IMR-90 (cell line): ENCODE results near the gene ZNF282. TPM values are rescaled to one million over a fixed set of nuclear protein-coding genes. Genes with fewer than 3 reads are reported as not detected.

Experiments
- ATAC-seq: fragments of 200-7000 bp; cut with Tn5 transposase; 2 replicates; pipeline ENCODE4 v1.9.1; 2020; ENCODE audit warnings: low read depth, mild to moderate bottlenecking, moderate library complexity
- BruUV-seq: library from RNA; stranded (reverse); fragments of 400-500 nt; replicated peaks from 2 replicates; lab custom pipeline; 2021; lab: Mats Ljungman, UMichigan
- CTCF ChIA-PET: fragments of 300-600 bp; formaldehyde crosslinking; extraction: SDS; loops from one replicate; lab custom pipeline; 2021; ENCODE audit warnings: antibody characterized with exemption; lab: Yijun Ruan, JAX
- POLR2A ChIA-PET: fragments of 300-600 bp; sonication (Branson Sonifier 250); formaldehyde crosslinking; loops from one replicate; lab custom pipeline; 2022; ENCODE audit warnings: antibody characterized with exemption; ENCODE audit not compliant: unreplicated experiment; lab: Charles Lee
- DNase-seq: peaks from one replicate; pipeline ENCODE4 v3.0.0; 2013
- H2AFZ ChIP-seq: replicated peaks from 2 replicates; pipeline ENCODE3; 2013; ENCODE audit warnings: low read length, mild to moderate bottlenecking; ENCODE audit not compliant: poor library complexity
- H2AK5ac ChIP-seq: 2 replicates; pipeline ENCODE4 v1.6.1; 2013; ENCODE audit warnings: low read depth, low read length, inconsistent platforms
- H2AK9ac ChIP-seq: replicated peaks from 2 replicates; pipeline ENCODE3; 2013; ENCODE audit warnings: mild to moderate bottlenecking, low read depth, low read length, moderate library complexity; ENCODE audit not compliant: poor library complexity
- H2BK120ac ChIP-seq: 2 replicates; pipeline ENCODE4 v1.6.1; 2013; ENCODE audit warnings: low read depth, low read length, inconsistent platforms
- H2BK15ac ChIP-seq: 3 replicates; pipeline ENCODE4 v1.6.1; 2013; ENCODE audit warnings: low read depth, low read length, inconsistent platforms
- H2BK20ac ChIP-seq: 2 replicates; pipeline ENCODE4 v1.6.1; 2013; ENCODE audit warnings: low read depth, mild to moderate bottlenecking, inconsistent platforms, low read length, moderate library complexity
- H2BK5ac ChIP-seq: 2 replicates; pipeline ENCODE4 v1.6.1; 2013; ENCODE audit warnings: mild to moderate bottlenecking, low read depth, low read length, inconsistent platforms; ENCODE audit not compliant: poor library complexity, severe bottlenecking
- H3K14ac ChIP-seq: replicated peaks from 2 replicates; pipeline ENCODE4 v1.6.1; 2013; ENCODE audit warnings: low read depth, low read length, inconsistent platforms
- H3K18ac ChIP-seq: 2 replicates; pipeline ENCODE4 v1.6.1; 2013; ENCODE audit warnings: low read depth, low read length, control low read depth
- H3K23ac ChIP-seq: 2 replicates; pipeline ENCODE4 v1.6.1; 2013; ENCODE audit warnings: low read depth, low read length, inconsistent platforms
- H3K27ac ChIP-seq: 2 replicates; pipeline ENCODE4 v1.5.1; 2013; ENCODE audit warnings: mild to moderate bottlenecking, control low read depth, low read length; ENCODE audit not compliant: insufficient read depth
- H3K27me3 ChIP-seq: 2 replicates; pipeline ENCODE4 v1.6.1; 2013; ENCODE audit warnings: low read length; ENCODE audit not compliant: control insufficient read depth, insufficient read depth
- H3K36me3 ChIP-seq: 2 replicates; pipeline ENCODE4 v1.6.1; 2013; ENCODE audit warnings: low read length, mixed read lengths; ENCODE audit not compliant: control insufficient read depth, insufficient read depth
- H3K4ac ChIP-seq: 2 replicates; pipeline ENCODE4 v1.6.1; 2013; ENCODE audit warnings: low read depth, low read length, inconsistent platforms
- H3K4me1 ChIP-seq: 2 replicates; pipeline ENCODE4 v1.6.1; 2013; ENCODE audit warnings: low read length, mixed read lengths; ENCODE audit not compliant: control insufficient read depth, insufficient read depth
- H3K4me2 ChIP-seq: 2 replicates; pipeline ENCODE4 v1.6.1; 2013; ENCODE audit warnings: low read depth, mild to moderate bottlenecking, control low read depth, low read length, moderate library complexity
- H3K4me3 ChIP-seq: 2 replicates; pipeline ENCODE4 v1.5.1; 2013; ENCODE audit warnings: low read depth, mild to moderate bottlenecking, control low read depth, low read length, moderate library complexity; ENCODE audit not compliant: insufficient read depth
- H3K56ac ChIP-seq: 2 replicates; pipeline ENCODE4 v1.6.1; 2013; ENCODE audit warnings: low read length, inconsistent platforms; ENCODE audit not compliant: insufficient read depth; ENCODE audit errors: extremely low read depth
- H3K79me1 ChIP-seq, 2 experiments: 2 replicates each; pipeline ENCODE4 v1.6.1; 2013; ENCODE audit warnings: low read length in 2 of 2, inconsistent platforms in 1 of 2, low read depth in 1 of 2
- H3K9ac ChIP-seq: 2 replicates; pipeline ENCODE4 v1.6.1; 2013; ENCODE audit warnings: low read depth, low read length, control low read depth
- H3K9me1 ChIP-seq: 2 replicates; pipeline ENCODE4 v1.6.1; 2013; ENCODE audit warnings: low read length, inconsistent platforms; ENCODE audit not compliant: insufficient read depth
- H3K9me3 ChIP-seq: 2 replicates; pipeline ENCODE4 v1.6.1; 2013; ENCODE audit warnings: low read length; ENCODE audit not compliant: control insufficient read depth, insufficient read depth
- H4K20me1 ChIP-seq: 2 replicates; pipeline ENCODE4 v1.6.1; 2013; ENCODE audit warnings: low read length, inconsistent platforms; ENCODE audit not compliant: insufficient read depth
- H4K5ac ChIP-seq: 2 replicates; pipeline ENCODE4 v1.6.1; 2013; ENCODE audit warnings: mild to moderate bottlenecking, low read depth, low read length, control low read depth
- H4K8ac ChIP-seq, 2 experiments: 2 replicates each; pipeline ENCODE4 v1.6.1; 2013; ENCODE audit warnings: low read depth in 2 of 2, low read length in 2 of 2, control low read depth in 1 of 2, inconsistent platforms in 1 of 2
- H4K91ac ChIP-seq: 2 replicates; pipeline ENCODE4 v1.6.1; 2013; ENCODE audit warnings: low read depth, low read length, inconsistent platforms; ENCODE audit not compliant: insufficient read depth
- BHLHE40 ChIP-seq: fragments of 150-350 bp; IDR thresholded peaks from 2 replicates; pipeline ENCODE4 v1.6.1; 2016; ENCODE audit warnings: mild to moderate bottlenecking, low read depth, low read length
- CEBPB ChIP-seq: IDR thresholded peaks from 2 replicates; pipeline ENCODE4 v1.6.1; 2012; ENCODE audit warnings: low read depth, low read length, improper control_type of control experiment
- CHD1 ChIP-seq: IDR thresholded peaks from 2 replicates; pipeline ENCODE4 v1.6.1; 2012; ENCODE audit warnings: low read depth, low read length, improper control_type of control experiment
- CTCF ChIP-seq: conservative IDR thresholded peaks from 2 replicates; pipeline ENCODE4 v1.5.1; 2012; ENCODE audit warnings: mild to moderate bottlenecking, low read depth, low read length, improper control_type of control experiment
- ELK1 ChIP-seq: fragments of 150-350 bp; IDR thresholded peaks from 2 replicates; pipeline ENCODE4 v1.6.1; 2016; ENCODE audit warnings: low read depth, mild to moderate bottlenecking, low read length, moderate library complexity, borderline replicate concordance
- FOS ChIP-seq: fragments of 150-350 bp; IDR thresholded peaks from 2 replicates; pipeline ENCODE4 v1.6.1; 2016; ENCODE audit warnings: low read depth, low read length
- MAFK ChIP-seq: IDR thresholded peaks from 2 replicates; pipeline ENCODE4 v1.6.1; 2012; ENCODE audit warnings: low read depth, low read length, improper control_type of control experiment
- MAZ ChIP-seq: IDR thresholded peaks from 2 replicates; pipeline ENCODE4 v1.6.1; 2012; ENCODE audit warnings: low read depth, mild to moderate bottlenecking, low read length, improper control_type of control experiment, moderate library complexity, borderline replicate concordance
- NFE2L2 ChIP-seq: fragments of 150-350 bp; IDR thresholded peaks from 2 replicates; pipeline ENCODE4 v1.6.1; 2016; ENCODE audit warnings: low read depth, mild to moderate bottlenecking, low read length
- POLR2A ChIP-seq: IDR thresholded peaks from 2 replicates; pipeline ENCODE4 v1.6.1; 2012; ENCODE audit warnings: mild to moderate bottlenecking, low read depth, low read length
- RCOR1 ChIP-seq: IDR thresholded peaks from 2 replicates; pipeline ENCODE4 v1.6.1; 2012; ENCODE audit warnings: mild to moderate bottlenecking, low read length, improper control_type of control experiment; ENCODE audit not compliant: insufficient replicate concordance
- RFX5 ChIP-seq: IDR thresholded peaks from 2 replicates; pipeline ENCODE4 v1.8.0; 2012; ENCODE audit warnings: low read depth, mild to moderate bottlenecking, low read length, moderate library complexity
- SMC3 ChIP-seq: fragments of 150-350 bp; IDR thresholded peaks from 2 replicates; pipeline ENCODE4 v1.6.1; 2016; ENCODE audit warnings: low read depth, mild to moderate bottlenecking, antibody characterized with exemption, low read length, moderate library complexity
- WGBS, 2 experiments: methylation state at CpG; one replicate each; pipeline versions ENCODE4 v1.1.5 to v1.1.7; 2013; ENCODE audit warnings: missing lambda C conversion rate in 2 of 2; ENCODE audit not compliant: insufficient read length in 1 of 2; ENCODE audit errors: extremely low coverage in 2 of 2; 5-methylcytosine and 5-hydroxymethylcytosine counted together
- dilution Hi-C: fragments of 300-500 bp; cut with HindIII; formaldehyde crosslinking; loops from one replicate; pipeline ENCODE4 v1.14.3; 2018; ENCODE audit warnings: low sequenced_read_pairs; ENCODE audit not compliant: unreplicated experiment
- in situ Hi-C: fragments of 300-500 bp; cut with MboI; formaldehyde crosslinking; loops from 3 replicates; pipeline ENCODE4 v1.14.3; 2019; ENCODE audit warnings: low sequenced_read_pairs, inconsistent platforms, mixed read lengths
- intact Hi-C: fragments of 100-400 bp; cut with micrococcal nuclease; formaldehyde crosslinking; loops from 2 replicates; pipeline ENCODE4 v1.10.0; 2022
- polyA plus RNA-seq, 3 experiments: library from polyadenylated mRNA; depleted of rRNA; stranded (reverse); fragments of >200 nt; gene quantifications; 2 replicates each; pipeline ENCODE4 v1.2.3, GENCODE V29; 2012; ENCODE audit warnings: low replicate concordance in 1 of 3
- total RNA-seq: library from RNA; depleted of rRNA; stranded (reverse); fragments of >200 nt; gene quantifications from 2 replicates; pipeline ENCODE4 v1.2.3, GENCODE V29; 2012

Gene ZNF282
- total and polyA plus RNA-seq, 2 of the 4 experiments (the other 2 are of a cell fraction) = 7.2 to 11.9 TPM

GRCh38 chr7:149205690-149206381, 10.5 kb downstream of the ZNF282 start:
- POLR2A ChIA-PET = no interaction called here
- peaks cover 12% of the 10 kb centered on the region for H4K20me1 ChIP-seq

More at GRCh38 chr7:149205690-149206381, 10.5 kb downstream of the ZNF282 start:
- no peak for TF ChIP-seq RCOR1
- no peak for TF ChIP-seq FOS
- no peak for TF ChIP-seq ELK1
- TF ChIP-seq MAZ = no peak
- no peak for TF ChIP-seq RFX5
- no peak for TF ChIP-seq SMC3
- TF ChIP-seq CTCF = no peak
- TF ChIP-seq NFE2L2 = no peak
- no peak for TF ChIP-seq POLR2A
- TF ChIP-seq CHD1 = no peak
- no peak for TF ChIP-seq MAFK
- no peak for TF ChIP-seq BHLHE40
- no peak for TF ChIP-seq CEBPB
- no peak overlapping the region for H2AFZ ChIP-seq
- H3K14ac ChIP-seq = no peak overlapping the region
- dilution Hi-C loops = no loop called here
- H3K4me3 ChIP-seq = no peak overlapping the region
- no peak overlapping the region for H2BK120ac ChIP-seq
- no peak overlapping the region for H4K8ac ChIP-seq
- ATAC-seq (no peak), DNase-seq (no peak)
- H3K79me1 ChIP-seq = peaks cover 33 to 56% of the 10 kb centered on the region in 2 experiments
- no peak overlapping the region for H3K27ac ChIP-seq
- H3K27me3 ChIP-seq = no peaks in the 10 kb centered on the region
- in situ Hi-C loops = no loop called here
- H3K56ac ChIP-seq = no peak overlapping the region
- no TSS peak for BruUV-seq
- H2BK20ac ChIP-seq = no peak overlapping the region
- no peaks in the 10 kb centered on the region for H3K4me1 ChIP-seq
- H3K18ac ChIP-seq = no peak overlapping the region
- no peak overlapping the region for H2AK5ac ChIP-seq
- H2BK5ac ChIP-seq = no peak overlapping the region
- no peaks in the 10 kb centered on the region for H3K9me3 ChIP-seq
- no peak overlapping the region for H2AK9ac ChIP-seq
- peaks cover 16% of the 10 kb centered on the region for H3K9me1 ChIP-seq
- CTCF ChIA-PET = no interaction called here
- H2BK15ac ChIP-seq = no peak overlapping the region
- no peak overlapping the region for H3K9ac ChIP-seq
- H3K36me3 ChIP-seq = peaks cover 71% of the 10 kb centered on the region
- no peak overlapping the region for H4K91ac ChIP-seq
- H3K4me2 ChIP-seq = no peak overlapping the region
- intact Hi-C loops = no loop called here
- no peak overlapping the region for H3K23ac ChIP-seq
- H4K5ac ChIP-seq = no peak overlapping the region
- WGBS, 2 experiments = 67% methylated on average over 8 of the region's 18 CpGs; no CpG with 5 or more reads in 1 of the 2 experiments
- no peak overlapping the region for H3K4ac ChIP-seq
